WTC11 (cell line): ENCODE results near the gene POMT1. TPM values are rescaled to one million over a fixed set of nuclear protein-coding genes. Genes with fewer than 3 reads are reported as not detected.

Experiments used
- ATAC-seq: fragments of 200-7000 bp; cut with Tn5 transposase; 2 replicates; pipeline ENCODE4 v1.10.0; 2021; ENCODE audit warnings: mild to moderate bottlenecking, moderate library complexity
- CTCF ChIA-PET: fragments of 300-600 bp; sonication (Branson Sonifier 250); formaldehyde crosslinking; loops from one replicate; lab custom pipeline; 2021; ENCODE audit warnings: antibody characterized with exemption; lab: Charles Lee
- POLR2A ChIA-PET: fragments of 350-600 bp; sonication (Branson Sonifier 250); formaldehyde crosslinking; loops from one replicate; lab custom pipeline; 2021; ENCODE audit warnings: antibody characterized with exemption; lab: Charles Lee
- DNase-seq: peaks from one replicate; pipeline ENCODE4 v3.0.0; 2021; ENCODE audit warnings: low spot score
- H3K27ac Mint-ChIP-seq: 2 replicates; pipeline ENCODE4 v1.8.0; 2021; ENCODE audit warnings: mixed read lengths
- H3K27me3 Mint-ChIP-seq: 2 replicates; pipeline ENCODE4 v1.8.0; 2021; ENCODE audit warnings: low read depth, mild to moderate bottlenecking, moderate library complexity, mixed read lengths
- H3K36me3 Mint-ChIP-seq: 2 replicates; pipeline ENCODE4 v1.8.0; 2021; ENCODE audit warnings: mixed read lengths
- H3K4me1 Mint-ChIP-seq: 2 replicates; pipeline ENCODE4 v1.8.0; 2022; ENCODE audit warnings: mixed read lengths
- H3K4me3 Mint-ChIP-seq: 2 replicates; pipeline ENCODE4 v1.8.0; 2021; ENCODE audit warnings: mild to moderate bottlenecking, moderate library complexity, mixed read lengths
- H3K9me3 Mint-ChIP-seq: 2 replicates; pipeline ENCODE4 v1.8.0; 2021; ENCODE audit warnings: mixed read lengths
- ELF4 ChIP-seq: sonication (generic); formaldehyde crosslinking; IDR thresholded peaks from 2 replicates; pipeline ENCODE4 v1.8.1; 2022; ENCODE audit warnings: low read depth, mild to moderate bottlenecking, moderate library complexity, missing genetic modification reagents
- FOXK1 ChIP-seq: sonication (generic); formaldehyde crosslinking; IDR thresholded peaks from 2 replicates; pipeline ENCODE4 v1.8.0; 2022; ENCODE audit warnings: mild to moderate bottlenecking, moderate library complexity, missing genetic modification reagents
- IRF2 ChIP-seq: sonication (generic); formaldehyde crosslinking; IDR thresholded peaks from 2 replicates; pipeline ENCODE4 v1.8.0; 2022; ENCODE audit warnings: low read depth, missing genetic modification reagents, borderline replicate concordance
- JAZF1 ChIP-seq: fragments of 250-450 bp; sonication (Bioruptor Pico); IDR thresholded peaks from 2 replicates; pipeline ENCODE4 v1.9.0; 2021; ENCODE audit warnings: moderate library complexity, mild to moderate bottlenecking, inconsistent platforms
- NFYB ChIP-seq: sonication (generic); formaldehyde crosslinking; conservative IDR thresholded peaks from 2 replicates; pipeline ENCODE4 v1.8.0; 2022; ENCODE audit warnings: low read depth, missing genetic modification reagents
- PRRX2 ChIP-seq: fragments of 250-450 bp; sonication (Bioruptor Pico); IDR thresholded peaks from 2 replicates; pipeline ENCODE4 v1.8.0; 2021; ENCODE audit warnings: mild to moderate bottlenecking
- RORB ChIP-seq: fragments of 250-450 bp; sonication (Bioruptor Pico); IDR thresholded peaks from 2 replicates; pipeline ENCODE4 v1.9.0; 2021; ENCODE audit warnings: mild to moderate bottlenecking
- SMAD3 ChIP-seq: sonication (generic); formaldehyde crosslinking; IDR thresholded peaks from 2 replicates; pipeline ENCODE4 v1.8.0; 2022; ENCODE audit warnings: missing genetic modification reagents, mild to moderate bottlenecking, borderline replicate concordance
- TCF7 ChIP-seq: sonication (generic); formaldehyde crosslinking; IDR thresholded peaks from 2 replicates; pipeline ENCODE4 v1.8.0; 2022; ENCODE audit warnings: mild to moderate bottlenecking, low read depth, missing genetic modification reagents, moderate library complexity
- TEAD1 ChIP-seq: sonication (generic); formaldehyde crosslinking; IDR thresholded peaks from 2 replicates; pipeline ENCODE4 v1.8.0; 2022; ENCODE audit warnings: mild to moderate bottlenecking, missing genetic modification reagents
- ZNF219 ChIP-seq: sonication (generic); formaldehyde crosslinking; IDR thresholded peaks from 2 replicates; pipeline ENCODE4 v1.8.0; 2023; ENCODE audit warnings: missing genetic modification reagents, mild to moderate bottlenecking, borderline replicate concordance
- ZNF423 ChIP-seq: fragments of 250-450 bp; sonication (Bioruptor Pico); IDR thresholded peaks from 2 replicates; pipeline ENCODE4 v2.1.2; 2022; ENCODE audit warnings: mild to moderate bottlenecking, moderate library complexity
- total RNA-seq: library from RNA; stranded (reverse); gene quantifications from 3 replicates; pipeline ENCODE4 v1.2.3, GENCODE V29; 2021
- TF ChIP-seq, protein P1 (sequence below): sonication (generic); formaldehyde crosslinking; conservative IDR thresholded peaks from 2 replicates; pipeline ENCODE4 v1.8.1; 2023; ENCODE audit warnings: mild to moderate bottlenecking, low read depth, missing genetic modification reagents, moderate library complexity
- TF ChIP-seq, protein P2 (sequence below): sonication (generic); formaldehyde crosslinking; IDR thresholded peaks from 2 replicates; pipeline ENCODE4 v1.8.0; 2023; ENCODE audit warnings: missing genetic modification reagents, mild to moderate bottlenecking, borderline replicate concordance
- TF ChIP-seq, protein P3 (sequence below): fragments of 250-450 bp; sonication (Bioruptor Pico); IDR thresholded peaks from 2 replicates; pipeline ENCODE4 v1.9.0; 2021; ENCODE audit warnings: moderate library complexity, mild to moderate bottlenecking, inconsistent platforms, borderline replicate concordance
- TF ChIP-seq, protein P4 (sequence below): sonication (generic); formaldehyde crosslinking; IDR thresholded peaks from 2 replicates; pipeline ENCODE4 v1.8.0; 2022; ENCODE audit warnings: mild to moderate bottlenecking, missing genetic modification reagents
- TF ChIP-seq, protein P5 (sequence below): sonication (generic); formaldehyde crosslinking; IDR thresholded peaks from 2 replicates; pipeline ENCODE4 v1.8.0; 2023; ENCODE audit warnings: mild to moderate bottlenecking, missing genetic modification reagents
- TF ChIP-seq, protein P6 (sequence below): sonication (generic); formaldehyde crosslinking; IDR thresholded peaks from 2 replicates; pipeline ENCODE4 v1.8.0; 2022; ENCODE audit warnings: mild to moderate bottlenecking, missing genetic modification reagents

The POMT1 gene
- total RNA-seq, 1 experiment from 2014 or later: 36.2 TPM

DNA sequence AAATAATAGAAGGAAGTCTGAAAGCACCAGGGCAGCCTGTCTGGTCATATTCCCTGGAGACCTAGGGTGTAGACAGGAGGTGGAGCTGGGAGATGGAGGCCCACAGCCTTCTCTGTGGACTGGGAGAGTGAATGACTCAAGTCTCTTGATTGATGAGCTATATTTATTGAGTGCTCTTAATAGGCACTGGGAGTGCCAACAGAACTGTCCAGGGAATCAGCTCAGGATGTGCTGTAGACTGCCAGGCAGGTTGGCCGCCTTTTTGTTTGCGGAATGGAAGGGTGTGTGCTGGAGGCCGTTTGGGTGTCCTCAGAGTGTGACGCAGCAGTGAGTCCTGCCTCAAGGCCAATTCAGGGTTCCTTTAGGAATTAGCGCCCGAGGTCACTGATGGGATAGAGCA lies 33.4 kb upstream of the POMT1 start (continued):
- TF ChIP-seq, protein P1, sequence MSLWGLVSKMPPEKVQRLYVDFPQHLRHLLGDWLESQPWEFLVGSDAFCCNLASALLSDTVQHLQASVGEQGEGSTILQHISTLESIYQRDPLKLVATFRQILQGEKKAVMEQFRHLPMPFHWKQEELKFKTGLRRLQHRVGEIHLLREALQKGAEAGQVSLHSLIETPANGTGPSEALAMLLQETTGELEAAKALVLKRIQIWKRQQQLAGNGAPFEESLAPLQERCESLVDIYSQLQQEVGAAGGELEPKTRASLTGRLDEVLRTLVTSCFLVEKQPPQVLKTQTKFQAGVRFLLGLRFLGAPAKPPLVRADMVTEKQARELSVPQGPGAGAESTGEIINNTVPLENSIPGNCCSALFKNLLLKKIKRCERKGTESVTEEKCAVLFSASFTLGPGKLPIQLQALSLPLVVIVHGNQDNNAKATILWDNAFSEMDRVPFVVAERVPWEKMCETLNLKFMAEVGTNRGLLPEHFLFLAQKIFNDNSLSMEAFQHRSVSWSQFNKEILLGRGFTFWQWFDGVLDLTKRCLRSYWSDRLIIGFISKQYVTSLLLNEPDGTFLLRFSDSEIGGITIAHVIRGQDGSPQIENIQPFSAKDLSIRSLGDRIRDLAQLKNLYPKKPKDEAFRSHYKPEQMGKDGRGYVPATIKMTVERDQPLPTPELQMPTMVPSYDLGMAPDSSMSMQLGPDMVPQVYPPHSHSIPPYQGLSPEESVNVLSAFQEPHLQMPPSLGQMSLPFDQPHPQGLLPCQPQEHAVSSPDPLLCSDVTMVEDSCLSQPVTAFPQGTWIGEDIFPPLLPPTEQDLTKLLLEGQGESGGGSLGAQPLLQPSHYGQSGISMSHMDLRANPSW (CRISPR knock-in tag): no peak
- TF ChIP-seq IRF2 (CRISPR knock-in tag): no peak

DNA sequence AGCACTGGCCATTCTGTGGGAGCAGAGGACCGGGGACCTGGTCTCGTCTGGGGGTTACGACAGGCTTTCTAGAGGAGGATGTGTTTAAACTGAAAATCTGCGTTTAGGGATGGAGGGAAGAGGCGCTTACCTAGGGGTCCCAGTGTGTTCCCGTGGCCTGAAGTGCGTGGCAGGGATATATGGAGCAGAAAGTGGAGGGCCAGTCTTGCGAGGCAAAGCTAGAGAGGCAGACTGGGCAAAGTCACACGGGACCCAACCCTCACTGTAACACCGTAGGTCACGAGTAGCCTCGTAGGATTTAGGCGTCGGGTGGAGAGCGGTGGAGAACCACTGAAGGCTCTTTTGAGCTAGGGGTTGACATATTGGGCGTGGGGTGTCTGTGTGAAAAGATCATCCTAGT lies 32.8 kb upstream of the POMT1 start:
- H3K9me3 Mint-ChIP-seq: no peaks in the 10 kb centered on the region
- no peak overlapping the region for H3K4me3 Mint-ChIP-seq
- peaks cover 86% of the 10 kb centered on the region for H3K36me3 Mint-ChIP-seq
- CTCF ChIA-PET: no interaction called here
- peak overlapping the region; percentile 65 for H3K27ac Mint-ChIP-seq
- DNase-seq (no peak), ATAC-seq (no peak)
- POLR2A ChIA-PET: no interaction called here
- H3K4me1 Mint-ChIP-seq: no peaks in the 10 kb centered on the region
- no peaks in the 10 kb centered on the region; the same call in 1 of the 2 replicates for H3K27me3 Mint-ChIP-seq
- no peak for TF ChIP-seq PRRX2 (CRISPR knock-in tag)
- no peak for TF ChIP-seq TCF7
- TF ChIP-seq, protein P2, sequence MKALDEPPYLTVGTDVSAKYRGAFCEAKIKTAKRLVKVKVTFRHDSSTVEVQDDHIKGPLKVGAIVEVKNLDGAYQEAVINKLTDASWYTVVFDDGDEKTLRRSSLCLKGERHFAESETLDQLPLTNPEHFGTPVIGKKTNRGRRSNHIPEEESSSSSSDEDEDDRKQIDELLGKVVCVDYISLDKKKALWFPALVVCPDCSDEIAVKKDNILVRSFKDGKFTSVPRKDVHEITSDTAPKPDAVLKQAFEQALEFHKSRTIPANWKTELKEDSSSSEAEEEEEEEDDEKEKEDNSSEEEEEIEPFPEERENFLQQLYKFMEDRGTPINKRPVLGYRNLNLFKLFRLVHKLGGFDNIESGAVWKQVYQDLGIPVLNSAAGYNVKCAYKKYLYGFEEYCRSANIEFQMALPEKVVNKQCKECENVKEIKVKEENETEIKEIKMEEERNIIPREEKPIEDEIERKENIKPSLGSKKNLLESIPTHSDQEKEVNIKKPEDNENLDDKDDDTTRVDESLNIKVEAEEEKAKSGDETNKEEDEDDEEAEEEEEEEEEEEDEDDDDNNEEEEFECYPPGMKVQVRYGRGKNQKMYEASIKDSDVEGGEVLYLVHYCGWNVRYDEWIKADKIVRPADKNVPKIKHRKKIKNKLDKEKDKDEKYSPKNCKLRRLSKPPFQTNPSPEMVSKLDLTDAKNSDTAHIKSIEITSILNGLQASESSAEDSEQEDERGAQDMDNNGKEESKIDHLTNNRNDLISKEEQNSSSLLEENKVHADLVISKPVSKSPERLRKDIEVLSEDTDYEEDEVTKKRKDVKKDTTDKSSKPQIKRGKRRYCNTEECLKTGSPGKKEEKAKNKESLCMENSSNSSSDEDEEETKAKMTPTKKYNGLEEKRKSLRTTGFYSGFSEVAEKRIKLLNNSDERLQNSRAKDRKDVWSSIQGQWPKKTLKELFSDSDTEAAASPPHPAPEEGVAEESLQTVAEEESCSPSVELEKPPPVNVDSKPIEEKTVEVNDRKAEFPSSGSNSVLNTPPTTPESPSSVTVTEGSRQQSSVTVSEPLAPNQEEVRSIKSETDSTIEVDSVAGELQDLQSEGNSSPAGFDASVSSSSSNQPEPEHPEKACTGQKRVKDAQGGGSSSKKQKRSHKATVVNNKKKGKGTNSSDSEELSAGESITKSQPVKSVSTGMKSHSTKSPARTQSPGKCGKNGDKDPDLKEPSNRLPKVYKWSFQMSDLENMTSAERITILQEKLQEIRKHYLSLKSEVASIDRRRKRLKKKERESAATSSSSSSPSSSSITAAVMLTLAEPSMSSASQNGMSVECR (CRISPR knock-in tag): no peak
- TF ChIP-seq, protein P3, sequence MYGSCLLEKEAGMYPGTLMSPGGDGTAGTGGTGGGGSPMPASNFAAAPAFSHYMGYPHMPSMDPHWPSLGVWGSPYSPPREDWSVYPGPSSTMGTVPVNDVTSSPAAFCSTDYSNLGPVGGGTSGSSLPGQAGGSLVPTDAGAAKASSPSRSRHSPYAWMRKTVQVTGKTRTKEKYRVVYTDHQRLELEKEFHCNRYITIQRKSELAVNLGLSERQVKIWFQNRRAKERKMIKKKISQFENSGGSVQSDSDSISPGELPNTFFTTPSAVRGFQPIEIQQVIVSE (CRISPR knock-in tag): no peak
- TF ChIP-seq RORB (CRISPR knock-in tag): no peak
- no peak for TF ChIP-seq SMAD3
- TF ChIP-seq, protein P1 (CRISPR knock-in tag): no peak
- no peak for TF ChIP-seq TEAD1 (CRISPR knock-in tag)
- TF ChIP-seq ELF4 (CRISPR knock-in tag): no peak
- no peak for TF ChIP-seq FOXK1 (CRISPR knock-in tag)
- no peak for TF ChIP-seq NFYB

DNA sequence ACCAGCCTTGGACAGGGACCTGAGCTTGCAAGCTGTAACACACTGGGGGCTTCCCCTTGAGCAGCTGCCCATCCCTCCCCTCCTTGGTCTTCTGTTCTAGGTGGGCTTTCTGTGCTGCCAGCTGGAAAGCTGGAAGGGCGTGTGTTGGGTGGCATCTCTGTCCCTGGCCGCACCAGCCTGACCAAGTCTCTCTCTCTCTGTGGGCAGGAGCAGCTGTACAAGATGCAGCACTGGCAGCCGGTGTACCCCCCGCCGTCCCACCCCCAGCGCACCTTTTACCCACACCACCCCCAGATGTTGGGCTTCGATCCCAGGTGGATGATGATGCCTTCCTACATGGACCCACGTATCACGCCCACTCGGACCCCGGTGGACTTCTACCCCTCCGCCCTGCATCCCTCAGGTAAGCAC lies 32.1 kb upstream of the POMT1 start:
- ATAC-seq (no peak), DNase-seq (no peak)
- H3K4me3 Mint-ChIP-seq: no peak overlapping the region
- ChIA-PET POLR2A (no interaction called here), CTCF (no interaction called here)
- no peaks in the 10 kb centered on the region for H3K4me1 Mint-ChIP-seq
- H3K27ac Mint-ChIP-seq: no peak overlapping the region
- no peaks in the 10 kb centered on the region; the same call in 1 of the 2 replicates for H3K27me3 Mint-ChIP-seq
- peaks cover 83% of the 10 kb centered on the region for H3K36me3 Mint-ChIP-seq
- H3K9me3 Mint-ChIP-seq: no peaks in the 10 kb centered on the region
- TF ChIP-seq, protein P4, sequence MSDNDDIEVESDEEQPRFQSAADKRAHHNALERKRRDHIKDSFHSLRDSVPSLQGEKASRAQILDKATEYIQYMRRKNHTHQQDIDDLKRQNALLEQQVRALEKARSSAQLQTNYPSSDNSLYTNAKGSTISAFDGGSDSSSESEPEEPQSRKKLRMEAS (CRISPR knock-in tag): no peak
- TF ChIP-seq, protein P5, sequence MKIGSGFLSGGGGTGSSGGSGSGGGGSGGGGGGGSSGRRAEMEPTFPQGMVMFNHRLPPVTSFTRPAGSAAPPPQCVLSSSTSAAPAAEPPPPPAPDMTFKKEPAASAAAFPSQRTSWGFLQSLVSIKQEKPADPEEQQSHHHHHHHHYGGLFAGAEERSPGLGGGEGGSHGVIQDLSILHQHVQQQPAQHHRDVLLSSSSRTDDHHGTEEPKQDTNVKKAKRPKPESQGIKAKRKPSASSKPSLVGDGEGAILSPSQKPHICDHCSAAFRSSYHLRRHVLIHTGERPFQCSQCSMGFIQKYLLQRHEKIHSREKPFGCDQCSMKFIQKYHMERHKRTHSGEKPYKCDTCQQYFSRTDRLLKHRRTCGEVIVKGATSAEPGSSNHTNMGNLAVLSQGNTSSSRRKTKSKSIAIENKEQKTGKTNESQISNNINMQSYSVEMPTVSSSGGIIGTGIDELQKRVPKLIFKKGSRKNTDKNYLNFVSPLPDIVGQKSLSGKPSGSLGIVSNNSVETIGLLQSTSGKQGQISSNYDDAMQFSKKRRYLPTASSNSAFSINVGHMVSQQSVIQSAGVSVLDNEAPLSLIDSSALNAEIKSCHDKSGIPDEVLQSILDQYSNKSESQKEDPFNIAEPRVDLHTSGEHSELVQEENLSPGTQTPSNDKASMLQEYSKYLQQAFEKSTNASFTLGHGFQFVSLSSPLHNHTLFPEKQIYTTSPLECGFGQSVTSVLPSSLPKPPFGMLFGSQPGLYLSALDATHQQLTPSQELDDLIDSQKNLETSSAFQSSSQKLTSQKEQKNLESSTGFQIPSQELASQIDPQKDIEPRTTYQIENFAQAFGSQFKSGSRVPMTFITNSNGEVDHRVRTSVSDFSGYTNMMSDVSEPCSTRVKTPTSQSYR: no peak
- TF ChIP-seq ZNF423 (no peak), ZNF219 (CRISPR knock-in tag) (no peak), JAZF1 (no peak)
- TF ChIP-seq, protein P6, sequence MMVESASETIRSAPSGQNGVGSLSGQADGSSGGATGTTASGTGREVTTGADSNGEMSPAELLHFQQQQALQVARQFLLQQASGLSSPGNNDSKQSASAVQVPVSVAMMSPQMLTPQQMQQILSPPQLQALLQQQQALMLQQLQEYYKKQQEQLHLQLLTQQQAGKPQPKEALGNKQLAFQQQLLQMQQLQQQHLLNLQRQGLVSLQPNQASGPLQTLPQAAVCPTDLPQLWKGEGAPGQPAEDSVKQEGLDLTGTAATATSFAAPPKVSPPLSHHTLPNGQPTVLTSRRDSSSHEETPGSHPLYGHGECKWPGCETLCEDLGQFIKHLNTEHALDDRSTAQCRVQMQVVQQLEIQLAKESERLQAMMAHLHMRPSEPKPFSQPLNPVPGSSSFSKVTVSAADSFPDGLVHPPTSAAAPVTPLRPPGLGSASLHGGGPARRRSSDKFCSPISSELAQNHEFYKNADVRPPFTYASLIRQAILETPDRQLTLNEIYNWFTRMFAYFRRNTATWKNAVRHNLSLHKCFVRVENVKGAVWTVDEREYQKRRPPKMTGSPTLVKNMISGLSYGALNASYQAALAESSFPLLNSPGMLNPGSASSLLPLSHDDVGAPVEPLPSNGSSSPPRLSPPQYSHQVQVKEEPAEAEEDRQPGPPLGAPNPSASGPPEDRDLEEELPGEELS: no peak
